Measurements from ENCODE around the gene CNTN5.

DNA sequence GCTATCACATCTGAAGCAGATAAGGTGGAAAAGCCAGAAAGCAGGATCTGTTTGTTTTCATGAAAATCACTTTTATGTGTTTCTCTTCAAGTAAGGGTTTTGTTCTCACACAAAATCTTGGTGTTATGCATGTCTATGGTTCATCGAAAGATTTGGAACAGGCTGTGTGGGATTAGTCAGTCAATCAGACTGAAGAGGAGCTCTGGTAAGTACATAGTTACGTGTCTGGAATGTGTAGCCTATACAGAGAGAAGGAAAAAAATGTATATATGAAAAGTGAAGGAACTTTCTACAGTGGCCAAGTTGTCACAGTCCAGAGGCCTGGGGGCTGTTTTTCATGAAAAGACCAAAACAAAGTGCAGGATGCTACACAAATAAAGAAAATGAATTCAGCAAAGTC, 156.7 kb downstream of the CNTN5 start:
- TF ChIP-seq POLR2AphosphoS5 (IDR thresholded peaks at IDR 0.05) (no peak), TAF1 (IDR thresholded peaks at IDR 0.05; ENCODE audit: low read depth) (no peak), RAD21 (conservative IDR thresholded peaks at IDR 0.05) (no peak), EZH2 (IDR thresholded peaks at IDR 0.05; ENCODE audit: borderline replicate concordance, insufficient read depth, low read length, poor library complexity, severe bottlenecking) (no peak), SMC3 (conservative IDR thresholded peaks at IDR 0.05; ENCODE audit: poor library complexity) (no peak), EP300 (conservative IDR thresholded peaks at IDR 0.05; ENCODE audit: poor library complexity, severe bottlenecking) (no peak), MXI1 (conservative IDR thresholded peaks at IDR 0.05; ENCODE audit: poor library complexity, severe bottlenecking) (no peak)
- TF ChIP-seq, protein P1, sequence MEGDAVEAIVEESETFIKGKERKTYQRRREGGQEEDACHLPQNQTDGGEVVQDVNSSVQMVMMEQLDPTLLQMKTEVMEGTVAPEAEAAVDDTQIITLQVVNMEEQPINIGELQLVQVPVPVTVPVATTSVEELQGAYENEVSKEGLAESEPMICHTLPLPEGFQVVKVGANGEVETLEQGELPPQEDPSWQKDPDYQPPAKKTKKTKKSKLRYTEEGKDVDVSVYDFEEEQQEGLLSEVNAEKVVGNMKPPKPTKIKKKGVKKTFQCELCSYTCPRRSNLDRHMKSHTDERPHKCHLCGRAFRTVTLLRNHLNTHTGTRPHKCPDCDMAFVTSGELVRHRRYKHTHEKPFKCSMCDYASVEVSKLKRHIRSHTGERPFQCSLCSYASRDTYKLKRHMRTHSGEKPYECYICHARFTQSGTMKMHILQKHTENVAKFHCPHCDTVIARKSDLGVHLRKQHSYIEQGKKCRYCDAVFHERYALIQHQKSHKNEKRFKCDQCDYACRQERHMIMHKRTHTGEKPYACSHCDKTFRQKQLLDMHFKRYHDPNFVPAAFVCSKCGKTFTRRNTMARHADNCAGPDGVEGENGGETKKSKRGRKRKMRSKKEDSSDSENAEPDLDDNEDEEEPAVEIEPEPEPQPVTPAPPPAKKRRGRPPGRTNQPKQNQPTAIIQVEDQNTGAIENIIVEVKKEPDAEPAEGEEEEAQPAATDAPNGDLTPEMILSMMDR (IDR thresholded peaks at IDR 0.05; ENCODE audit: poor library complexity, severe bottlenecking): no peak
- TF ChIP-seq, protein P2, sequence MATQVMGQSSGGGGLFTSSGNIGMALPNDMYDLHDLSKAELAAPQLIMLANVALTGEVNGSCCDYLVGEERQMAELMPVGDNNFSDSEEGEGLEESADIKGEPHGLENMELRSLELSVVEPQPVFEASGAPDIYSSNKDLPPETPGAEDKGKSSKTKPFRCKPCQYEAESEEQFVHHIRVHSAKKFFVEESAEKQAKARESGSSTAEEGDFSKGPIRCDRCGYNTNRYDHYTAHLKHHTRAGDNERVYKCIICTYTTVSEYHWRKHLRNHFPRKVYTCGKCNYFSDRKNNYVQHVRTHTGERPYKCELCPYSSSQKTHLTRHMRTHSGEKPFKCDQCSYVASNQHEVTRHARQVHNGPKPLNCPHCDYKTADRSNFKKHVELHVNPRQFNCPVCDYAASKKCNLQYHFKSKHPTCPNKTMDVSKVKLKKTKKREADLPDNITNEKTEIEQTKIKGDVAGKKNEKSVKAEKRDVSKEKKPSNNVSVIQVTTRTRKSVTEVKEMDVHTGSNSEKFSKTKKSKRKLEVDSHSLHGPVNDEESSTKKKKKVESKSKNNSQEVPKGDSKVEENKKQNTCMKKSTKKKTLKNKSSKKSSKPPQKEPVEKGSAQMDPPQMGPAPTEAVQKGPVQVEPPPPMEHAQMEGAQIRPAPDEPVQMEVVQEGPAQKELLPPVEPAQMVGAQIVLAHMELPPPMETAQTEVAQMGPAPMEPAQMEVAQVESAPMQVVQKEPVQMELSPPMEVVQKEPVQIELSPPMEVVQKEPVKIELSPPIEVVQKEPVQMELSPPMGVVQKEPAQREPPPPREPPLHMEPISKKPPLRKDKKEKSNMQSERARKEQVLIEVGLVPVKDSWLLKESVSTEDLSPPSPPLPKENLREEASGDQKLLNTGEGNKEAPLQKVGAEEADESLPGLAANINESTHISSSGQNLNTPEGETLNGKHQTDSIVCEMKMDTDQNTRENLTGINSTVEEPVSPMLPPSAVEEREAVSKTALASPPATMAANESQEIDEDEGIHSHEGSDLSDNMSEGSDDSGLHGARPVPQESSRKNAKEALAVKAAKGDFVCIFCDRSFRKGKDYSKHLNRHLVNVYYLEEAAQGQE (IDR thresholded peaks at IDR 0.05; ENCODE audit: borderline replicate concordance): no peak
